Cardiac muscle cell (in vitro differentiated cells and primary cell): Measurements from ENCODE around the gene ANAPC5. TPM values are rescaled to one million over a fixed set of nuclear protein-coding genes. Genes with fewer than 3 reads are reported as not detected.

Experiments used
- DNase-seq, 2 donors: peaks; one replicate each; pipeline versions ENCODE4 v3.0.0 to v3.0.0-alpha.2; 2010 to 2017; ENCODE audit warnings: low read depth in 1 of 2, low spot score in 1 of 2
- H3K27ac ChIP-seq: fragments of 200-600 bp; sonication (generic); 2 replicates; pipeline ENCODE4 v1.5.1; 2016
- H3K27me3 ChIP-seq: fragments of 200-600 bp; sonication (generic); 2 replicates; pipeline ENCODE4 v1.6.0; 2016; ENCODE audit warnings: control low read depth
- H3K36me3 ChIP-seq: fragments of 200-600 bp; sonication (generic); 2 replicates; pipeline ENCODE4 v1.5.1; 2016; ENCODE audit warnings: control low read depth
- H3K4me1 ChIP-seq: fragments of 200-600 bp; sonication (generic); 2 replicates; pipeline ENCODE4 v1.8.1; 2017; ENCODE audit warnings: low read depth, mild to moderate bottlenecking, mixed run types
- H3K4me3 ChIP-seq: fragments of 200-600 bp; sonication (generic); 2 replicates; pipeline ENCODE4 v1.5.1; 2016; ENCODE audit warnings: mild to moderate bottlenecking
- H3K9me3 ChIP-seq: fragments of 200-600 bp; sonication (generic); 2 replicates; pipeline ENCODE4 v1.5.1; 2017; ENCODE audit warnings: low read depth, mild to moderate bottlenecking, control low read depth
- CTCF ChIP-seq: IDR thresholded peaks from 2 replicates; pipeline ENCODE4 v1.5.1; 2012; ENCODE audit warnings: low read depth, mild to moderate bottlenecking, low read length
- polyA plus RNA-seq: library from polyadenylated mRNA; unstranded; fragments of >200 nt; fragmentation: Nextera tagmentation; extraction: Ambion mirVana; gene quantifications from 2 replicates; pipeline ENCODE4 v1.2.1, GENCODE V29; 2016
- total RNA-seq: library from RNA; depleted of rRNA; stranded (reverse); fragments of >200 nt; gene quantifications from 2 replicates; pipeline ENCODE4 v1.2.3, GENCODE V29; 2016

ANAPC5 gene
- total and polyA plus RNA-seq, 2 experiments from 2014 or later, result 109 to 123 TPM

GRCh38 chr12:121290410-121290809 lies 61.8 kb downstream of the ANAPC5 start:
- Histone ChIP-seq H3K4me1 (peaks cover 4% of the 10 kb centered on the region), H3K9me3 (no peaks in the 10 kb centered on the region), H3K27me3 (no peaks in the 10 kb centered on the region), H3K27ac (no peak overlapping the region), H3K4me3 (no peak overlapping the region), H3K36me3 (no peaks in the 10 kb centered on the region)
- TF ChIP-seq CTCF, result no peak
- no peak for DNase-seq

- no peak overlapping the region for H3K4me3 ChIP-seq
- DNase-seq, result no peak
- H3K4me1 ChIP-seq, result peaks cover 4% of the 10 kb centered on the region
- H3K9me3 ChIP-seq, result no peaks in the 10 kb centered on the region
- TF ChIP-seq CTCF, result no peak
- no peaks in the 10 kb centered on the region for H3K27me3 ChIP-seq
- no peaks in the 10 kb centered on the region for H3K36me3 ChIP-seq
- no peak overlapping the region for H3K27ac ChIP-seq
Observed at GRCh38 chr12:121289962-121290361, 62.2 kb downstream of the ANAPC5 start.

GRCh38 chr12:121288986-121289385 lies 63.2 kb downstream of the ANAPC5 start:
- no peak for TF ChIP-seq CTCF
- Histone ChIP-seq H3K36me3 (no peaks in the 10 kb centered on the region), H3K27me3 (no peaks in the 10 kb centered on the region), H3K27ac (no peak overlapping the region), H3K4me1 (peaks cover 4% of the 10 kb centered on the region), H3K4me3 (no peak overlapping the region), H3K9me3 (no peaks in the 10 kb centered on the region)
- peak in 1 of 2 donors; percentile 16 for DNase-seq

GRCh38 chr12:121288158-121288845 lies 63.9 kb downstream of the ANAPC5 start:
- peaks cover 4% of the 10 kb centered on the region for H3K4me1 ChIP-seq
- no peak overlapping the region for H3K27ac ChIP-seq
- no peak overlapping the region for H3K4me3 ChIP-seq
- DNase-seq, result no peak
- H3K27me3 ChIP-seq, result no peaks in the 10 kb centered on the region
- no peaks in the 10 kb centered on the region for H3K36me3 ChIP-seq
- H3K9me3 ChIP-seq, result no peaks in the 10 kb centered on the region
- no peak for TF ChIP-seq CTCF

GRCh38 chr12:121287267-121287954 lies 64.8 kb downstream of the ANAPC5 start:
- peak in 1 of 2 donors; percentile 30 for DNase-seq
- H3K4me1 ChIP-seq, result peaks cover 4% of the 10 kb centered on the region
- TF ChIP-seq CTCF, result no peak
- no peak overlapping the region for H3K27ac ChIP-seq
- H3K36me3 ChIP-seq, result no peaks in the 10 kb centered on the region
- no peak overlapping the region for H3K4me3 ChIP-seq
- H3K27me3 ChIP-seq, result no peaks in the 10 kb centered on the region
- H3K9me3 ChIP-seq, result no peaks in the 10 kb centered on the region
